Vagina (tissue), 2 donors: ENCODE measurements around the gene ALKBH5.

Experiments
- CTCF ChIP-seq, 3 experiments: fragments of 450-650 bp in 2 of 3; fragments of 200-600 bp in 1 of 3; sonication (generic) in 1 of 3; IDR thresholded peaks; one replicate each; pipeline ENCODE4 v1.5.1; 2017 to 2019; ENCODE audit warnings: antibody characterized with exemption in 3 of 3, mild to moderate bottlenecking in 2 of 3, moderate library complexity in 2 of 3
- POLR2A ChIP-seq, 2 donors: fragments of 450-650 bp; IDR thresholded peaks; one replicate each; pipeline ENCODE4 v1.6.1; 2017; ENCODE audit warnings: antibody characterized with exemption in 2 of 2, mild to moderate bottlenecking in 2 of 2, moderate library complexity in 2 of 2
- POLR2AphosphoS5 ChIP-seq, 2 donors: sonication (generic); formaldehyde crosslinking; IDR thresholded peaks; one replicate each; pipeline ENCODE4 v1.9.0; 2017; ENCODE audit warnings: antibody characterized with exemption in 2 of 2, mild to moderate bottlenecking in 2 of 2, low read depth in 1 of 2; ENCODE audit not compliant: insufficient read depth in 1 of 2

DNA sequence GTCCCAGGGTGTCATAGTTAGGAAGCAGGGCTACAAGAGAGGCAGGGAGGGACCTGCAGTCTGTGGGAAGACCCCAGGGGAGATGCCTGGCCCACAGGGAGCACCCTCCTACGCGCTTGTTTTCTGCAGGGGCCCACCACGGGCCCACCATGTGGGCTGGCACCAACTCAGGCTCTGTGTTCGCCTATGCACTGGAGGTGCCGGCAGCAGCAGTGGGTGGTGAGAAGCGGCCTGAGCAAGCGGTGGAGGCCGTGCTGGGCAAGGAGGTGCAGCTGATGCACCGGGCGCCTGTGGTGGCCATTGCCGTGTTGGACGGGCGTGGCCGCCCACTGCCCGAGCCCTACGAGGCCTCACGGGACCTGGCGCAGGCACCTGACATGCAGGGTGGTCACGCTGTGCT is 56.8 kb downstream of the ALKBH5 start:
- TF ChIP-seq CTCF (IDR thresholded peaks at IDR 0.05) (no peak), POLR2AphosphoS5 (IDR thresholded peaks at IDR 0.05; ENCODE audit: insufficient read depth in 1 of 2, low read depth in 1 of 2) (no peak), POLR2A (IDR thresholded peaks at IDR 0.05) (no peak)
